GM19324 (cell line): ENCODE measurements around the gene EPB42.
"Not testable (repeated sequence)": the region's sequence is repeated elsewhere in the genome, so short reads cannot be mapped to it uniquely, and the experiment has no call there.

ENCODE experiments used
- ATAC-seq: cut with Tn5 transposase; IDR thresholded peaks from one replicate; pipeline ENCODE4 v1.9.1; 2021; ENCODE audit warnings: mild to moderate bottlenecking, moderate library complexity; ENCODE audit not compliant: unreplicated experiment, low FRiP score

The EPB42 gene

DNA sequence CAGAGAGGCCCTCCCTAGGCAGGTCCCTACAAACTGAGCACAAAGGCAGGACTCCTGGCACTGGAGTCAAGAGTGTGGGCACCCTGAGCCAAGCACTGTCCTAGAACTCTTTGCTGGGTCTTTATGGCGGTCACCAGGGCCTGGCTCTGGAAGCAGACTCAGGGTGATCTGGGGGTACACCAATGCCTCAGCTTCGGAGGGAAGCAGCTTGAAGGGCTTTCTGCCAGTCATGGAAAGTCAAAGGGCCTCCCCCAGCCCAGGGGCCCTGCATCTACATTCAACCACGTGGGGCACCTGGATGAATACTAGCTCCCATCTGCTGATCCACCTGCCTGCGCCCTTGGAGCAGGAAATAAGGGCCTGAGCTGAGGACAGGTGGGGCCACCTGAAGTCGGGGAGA is 7.4 kb downstream of the EPB42 start:
- ATAC-seq, result no peak

GRCh38 chr15:43212951-43213350 is 7.9 kb downstream of the EPB42 start:
- ATAC-seq, result no peak

GRCh38 chr15:43212299-43212698 is 8.5 kb downstream of the EPB42 start:
- ATAC-seq, result no peak

- no peak for ATAC-seq
These were observed 9.5 kb downstream of the EPB42 start for GRCh38 chr15:43211224-43211735.

DNA sequence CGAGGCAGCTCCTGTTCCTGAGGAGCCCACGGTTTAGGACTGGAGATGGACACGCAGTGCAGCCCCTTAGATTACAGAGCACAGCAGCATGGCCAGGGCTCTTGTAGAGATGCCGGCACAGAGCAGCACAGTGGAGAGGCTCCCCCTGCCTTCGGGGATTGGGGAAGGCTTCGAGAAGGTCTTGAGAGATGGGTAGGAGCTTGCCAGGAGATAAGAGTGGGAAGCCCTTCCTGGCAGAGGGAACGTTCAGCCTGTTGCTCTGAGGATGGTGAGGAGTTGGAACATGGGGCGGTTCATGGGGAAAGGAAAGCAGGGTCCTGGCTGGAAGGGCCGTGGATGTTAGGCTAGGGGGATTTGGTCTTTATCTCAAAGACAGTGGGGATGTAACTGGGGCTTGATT is 10.0 kb downstream of the EPB42 start:
- no peak for ATAC-seq

- ATAC-seq, result no peak
These were observed 10.6 kb downstream of the EPB42 start for GRCh38 chr15:43210172-43210745.

DNA sequence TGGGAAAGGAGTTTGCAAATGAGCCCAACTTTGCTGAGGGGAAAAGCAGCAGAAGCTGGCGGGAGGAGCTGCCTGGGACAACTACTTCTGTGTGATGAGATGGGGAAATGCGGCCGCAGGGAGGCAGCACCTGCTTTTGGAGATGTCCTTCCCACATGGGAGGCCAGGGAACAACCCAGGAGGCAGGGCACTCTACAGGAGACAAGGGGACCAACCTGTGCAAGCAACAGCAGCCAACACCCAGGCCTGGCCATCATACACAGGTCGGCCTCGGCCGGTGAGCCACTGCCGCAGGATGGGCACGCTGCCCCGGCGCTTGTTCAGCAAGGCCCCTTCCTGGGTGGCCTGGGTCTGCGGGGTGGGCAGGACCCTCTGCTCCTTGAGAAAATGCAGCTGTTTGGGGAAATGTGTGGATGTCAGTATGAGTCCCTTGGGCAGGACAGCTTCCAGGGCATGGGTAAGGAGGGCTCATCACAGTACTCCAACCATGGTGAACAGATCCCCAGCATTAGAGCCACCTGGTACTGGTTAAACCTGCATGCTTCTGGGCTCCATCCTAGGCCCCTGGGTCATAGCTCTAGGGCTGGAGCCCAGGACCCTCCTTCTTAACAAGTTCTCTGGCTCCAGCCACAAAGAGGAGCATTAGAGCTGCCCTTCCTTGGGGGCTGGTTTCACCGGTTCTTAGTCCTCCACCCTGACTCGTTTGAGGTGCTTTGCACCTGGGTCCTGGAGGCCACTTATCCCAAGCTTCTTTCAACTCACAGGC is 11.6 kb downstream of the EPB42 start:
- no peak for ATAC-seq

GRCh38 chr15:43208052-43209002 is 12.5 kb downstream of the EPB42 start:
- ATAC-seq, result no peak

- no peak for ATAC-seq
These were observed 13.8 kb downstream of the EPB42 start for GRCh38 chr15:43207024-43207423.

DNA sequence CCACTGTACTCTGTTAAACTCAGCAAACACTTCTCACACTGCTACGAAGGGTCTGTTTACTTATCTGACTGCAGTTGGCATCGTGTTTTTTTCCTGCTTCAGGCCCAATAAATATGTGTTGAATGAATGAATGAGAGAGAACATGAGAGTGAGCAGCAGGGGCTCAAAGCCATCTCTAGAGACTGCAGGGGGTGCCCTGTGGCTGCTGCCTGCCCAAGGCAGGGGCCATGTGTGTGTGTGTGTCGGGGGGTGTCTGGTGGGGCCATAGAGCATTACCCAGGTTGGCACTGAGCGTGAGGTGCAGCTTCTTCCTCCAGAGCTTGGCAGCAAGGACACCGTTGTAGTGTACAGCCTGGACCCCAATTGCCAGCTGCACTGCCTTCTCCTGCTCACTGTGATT is 14.8 kb downstream of the EPB42 start:
- no peak for ATAC-seq

- no peak for ATAC-seq
These were observed 16.6 kb downstream of the EPB42 start for GRCh38 chr15:43204016-43204901.

- ATAC-seq, result no peak
These were observed 20.8 kb downstream of the EPB42 start for GRCh38 chr15:43199945-43200488.

GRCh38 chr15:43198992-43199391 is 21.8 kb downstream of the EPB42 start:
- ATAC-seq, result no peak

- not testable (repeated sequence) for ATAC-seq
These were observed 22.3 kb downstream of the EPB42 start for GRCh38 chr15:43198556-43198955.

- ATAC-seq, result not testable (repeated sequence)
These were observed 23.0 kb downstream of the EPB42 start for GRCh38 chr15:43197773-43198172.

- ATAC-seq, result no peak
These were observed 23.9 kb downstream of the EPB42 start for GRCh38 chr15:43196760-43197548.

DNA sequence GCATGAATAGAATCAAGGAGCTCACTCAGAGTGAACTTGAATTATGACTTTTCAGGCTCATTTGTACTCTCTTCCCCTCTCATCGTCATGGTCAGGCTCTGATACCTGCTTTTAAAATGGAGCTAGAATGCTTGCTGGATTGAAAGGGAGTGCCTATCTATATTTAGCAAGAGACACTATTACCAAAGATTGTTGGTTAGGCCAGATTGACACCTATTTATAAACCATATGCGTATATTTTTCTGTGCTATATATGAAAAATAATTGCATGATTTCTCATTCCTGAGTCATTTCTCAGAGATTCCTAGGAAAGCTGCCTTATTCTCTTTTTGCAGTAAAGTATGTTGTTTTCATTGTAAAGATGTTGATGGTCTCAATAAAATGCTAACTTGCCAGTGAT is 26.0 kb downstream of the EPB42 start:
- no peak for ATAC-seq

DNA sequence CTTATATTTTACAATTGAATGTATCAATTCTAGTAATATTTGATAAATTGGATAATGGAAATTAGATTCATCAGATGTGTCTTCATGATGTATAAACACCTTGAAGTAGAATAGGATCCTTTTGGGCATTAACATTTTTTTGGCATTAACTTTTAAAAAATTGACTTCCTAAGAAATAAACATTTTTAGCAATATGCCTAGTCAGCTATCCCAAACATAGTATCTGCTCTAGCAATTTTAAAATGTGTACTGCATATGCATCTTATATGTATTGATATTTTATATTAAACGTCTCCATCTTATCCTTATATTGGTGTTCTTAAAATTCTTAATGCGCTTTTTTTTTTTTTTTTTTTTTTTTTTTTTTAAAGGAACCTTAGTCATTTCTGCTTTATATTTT is 27.1 kb downstream of the EPB42 start:
- no peak for ATAC-seq

DNA sequence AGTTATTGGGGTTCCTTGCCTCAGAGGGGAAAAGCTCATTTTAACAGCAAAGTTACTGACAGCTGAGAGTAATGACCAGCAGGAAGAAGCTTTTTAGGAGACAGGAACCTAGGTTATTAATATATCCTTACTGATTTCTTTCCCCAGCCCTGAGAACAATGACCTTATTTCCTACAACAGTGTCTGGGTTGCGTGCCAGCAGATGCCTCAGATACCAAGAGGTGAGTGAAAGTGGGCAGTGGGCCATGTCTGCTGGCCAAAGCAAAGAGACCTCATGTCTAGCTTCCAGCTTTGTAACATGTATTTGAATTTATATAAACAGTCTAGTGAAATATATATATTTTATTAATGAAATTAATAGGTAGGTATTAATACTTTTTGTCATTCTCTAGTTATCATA is 30.6 kb downstream of the EPB42 start:
- ATAC-seq, result no peak
